ENCODE data around the gene KCNH1. TPM values are rescaled to one million over a fixed set of nuclear protein-coding genes. Genes with fewer than 3 reads are reported as not detected.

Gene KCNH1
- total RNA-seq, 2 experiments from 2014 or later, result not detected

- no peak overlapping the region for H3K27ac Mint-ChIP-seq
- H3K36me3 Mint-ChIP-seq (ENCODE audit: low read depth), result no peaks in the 10 kb centered on the region
- DNase-seq (no peak), ATAC-seq (peak; percentile 24)
- CTCF ChIA-PET, result interaction anchor here (0.6 to 4.7 kb wide), 15 partner anchors 11 to 736 kb away, joined by 3 to 47 read pairs (median 4); no protein-coding TSS in a partner anchor
- no peak overlapping the region for H3K4me3 Mint-ChIP-seq
- POLR2A ChIA-PET, result interaction anchor here (0.6 kb wide), 2 partner anchors 44 to 1927 kb away, joined by 3 to 5 read pairs; no protein-coding TSS in a partner anchor
- H3K27me3 Mint-ChIP-seq, result peaks cover 42% of the 10 kb centered on the region
- H3K4me1 Mint-ChIP-seq, result peaks cover 13% of the 10 kb centered on the region
- intact Hi-C loops (cut with DNase I, micrococcal nuclease), result loop anchor here (1.0 to 10.0 kb wide), 4 partner anchors 379 to 803 kb away; no protein-coding TSS in a partner anchor
- H3K9me3 Mint-ChIP-seq (ENCODE audit: low read depth), result no peaks in the 10 kb centered on the region
These were observed 1.5 kb upstream of the KCNH1 start for GRCh38 chr1:211135342-211135950.

- DNase-seq, result peak; percentile 55
- peak; percentile 12 for ATAC-seq
- H3K27ac Mint-ChIP-seq, result no peak overlapping the region
- no peaks in the 10 kb centered on the region for H3K36me3 Mint-ChIP-seq (ENCODE audit: low read depth)
- CTCF ChIA-PET, result interaction anchor here (0.7 to 4.7 kb wide), 28 partner anchors 12 to 893 kb away, joined by 3 to 47 read pairs (median 4); no protein-coding TSS in a partner anchor
- no peaks in the 10 kb centered on the region for H3K9me3 Mint-ChIP-seq (ENCODE audit: low read depth)
- POLR2A ChIA-PET, result interaction anchor here (0.9 kb wide), 1 partner anchor 760 kb away, joined by 5 read pairs; no protein-coding TSS in a partner anchor
- H3K4me3 Mint-ChIP-seq, result peak overlapping the region; percentile 54
- H3K27me3 Mint-ChIP-seq, result peaks cover 38% of the 10 kb centered on the region
- intact Hi-C loops (cut with DNase I, micrococcal nuclease), result loop anchor here (5.0 to 10.0 kb wide), 3 partner anchors 181 to 436 kb away; no protein-coding TSS in a partner anchor
- H3K4me1 Mint-ChIP-seq, result peaks cover 13% of the 10 kb centered on the region
These were observed 534 bp downstream of the KCNH1 start for GRCh38 chr1:211133393-211133835.

GRCh38 chr1:211132721-211133392 is 1.1 kb downstream of the KCNH1 start:
- no peak overlapping the region for H3K4me3 Mint-ChIP-seq
- no peaks in the 10 kb centered on the region for H3K36me3 Mint-ChIP-seq (ENCODE audit: low read depth)
- H3K27me3 Mint-ChIP-seq, result peaks cover 37% of the 10 kb centered on the region
- ATAC-seq (no peak), DNase-seq (no peak)
- H3K9me3 Mint-ChIP-seq (ENCODE audit: low read depth), result no peaks in the 10 kb centered on the region
- CTCF ChIA-PET, result interaction anchor here (0.7 to 4.7 kb wide), 14 partner anchors 12 to 758 kb away, joined by 3 to 47 read pairs (median 8); no protein-coding TSS in a partner anchor
- POLR2A ChIA-PET, result no interaction called here
- H3K4me1 Mint-ChIP-seq, result peaks cover 13% of the 10 kb centered on the region
- no peak overlapping the region for H3K27ac Mint-ChIP-seq
- intact Hi-C loops (cut with DNase I, micrococcal nuclease), result loop anchor here (5.0 to 10.0 kb wide), 3 partner anchors 181 to 436 kb away; no protein-coding TSS in a partner anchor

GRCh38 chr1:211129776-211130175 is 4.2 kb downstream of the KCNH1 start:
- ChIA-PET POLR2A (no interaction called here), CTCF (interaction anchor here (1.0 to 1.6 kb wide), 3 partner anchors 19 to 723 kb away, joined by 3 to 6 read pairs (median 4); no protein-coding TSS in a partner anchor)
- Mint-ChIP-seq H3K4me1 (peaks cover 12% of the 10 kb centered on the region), H3K9me3 (ENCODE audit: low read depth) (no peaks in the 10 kb centered on the region), H3K27me3 (peaks cover 32% of the 10 kb centered on the region), H3K27ac (no peak overlapping the region), H3K4me3 (no peak overlapping the region), H3K36me3 (ENCODE audit: low read depth) (no peaks in the 10 kb centered on the region)
- DNase-seq (no peak), ATAC-seq (no peak)
- intact Hi-C loops (cut with DNase I, micrococcal nuclease), result loop anchor here (5.0 to 10.0 kb wide), 3 partner anchors 177 to 432 kb away; no protein-coding TSS in a partner anchor

- H3K4me3 Mint-ChIP-seq, result no peak overlapping the region
- intact Hi-C loops (cut with DNase I, micrococcal nuclease), result no loop called here
- peaks cover 27% of the 10 kb centered on the region for H3K27me3 Mint-ChIP-seq
- H3K27ac Mint-ChIP-seq, result no peak overlapping the region
- H3K4me1 Mint-ChIP-seq, result no peaks in the 10 kb centered on the region
- DNase-seq (no peak), ATAC-seq (no peak)
- POLR2A ChIA-PET, result interaction anchor here (0.5 kb wide), 1 partner anchor 790 kb away, joined by 3 read pairs; no protein-coding TSS in a partner anchor
- CTCF ChIA-PET, result no interaction called here
- H3K36me3 Mint-ChIP-seq (ENCODE audit: low read depth), result no peaks in the 10 kb centered on the region
- no peaks in the 10 kb centered on the region for H3K9me3 Mint-ChIP-seq (ENCODE audit: low read depth)
These were observed 6.8 kb downstream of the KCNH1 start for GRCh38 chr1:211127166-211127565.

GRCh38 chr1:211126622-211127021 is 7.3 kb downstream of the KCNH1 start:
- CTCF ChIA-PET, result interaction anchor here (0.6 kb wide), 1 partner anchor 181 kb away, joined by 3 read pairs; no protein-coding TSS in a partner anchor
- ATAC-seq (no peak), DNase-seq (no peak)
- Mint-ChIP-seq H3K4me3 (no peak overlapping the region), H3K27ac (no peak overlapping the region), H3K4me1 (no peaks in the 10 kb centered on the region), H3K27me3 (peaks cover 24% of the 10 kb centered on the region), H3K9me3 (ENCODE audit: low read depth) (no peaks in the 10 kb centered on the region), H3K36me3 (ENCODE audit: low read depth) (no peaks in the 10 kb centered on the region)
- POLR2A ChIA-PET, result no interaction called here
- intact Hi-C loops (cut with DNase I, micrococcal nuclease), result no loop called here

- ATAC-seq (no peak), DNase-seq (no peak)
- intact Hi-C loops (cut with DNase I, micrococcal nuclease), result no loop called here
- Mint-ChIP-seq H3K36me3 (ENCODE audit: low read depth) (no peaks in the 10 kb centered on the region), H3K9me3 (ENCODE audit: low read depth) (no peaks in the 10 kb centered on the region), H3K4me3 (no peak overlapping the region), H3K4me1 (no peaks in the 10 kb centered on the region), H3K27ac (no peak overlapping the region), H3K27me3 (peaks cover 28% of the 10 kb centered on the region)
- CTCF ChIA-PET, result no interaction called here
- POLR2A ChIA-PET, result no interaction called here
These were observed 15.4 kb downstream of the KCNH1 start for GRCh38 chr1:211118407-211119102.

- Mint-ChIP-seq H3K27ac (no peak overlapping the region), H3K4me1 (no peaks in the 10 kb centered on the region), H3K27me3 (peaks cover 25% of the 10 kb centered on the region), H3K4me3 (no peak overlapping the region), H3K9me3 (ENCODE audit: low read depth) (peaks cover 2% of the 10 kb centered on the region), H3K36me3 (ENCODE audit: low read depth) (no peaks in the 10 kb centered on the region)
- intact Hi-C loops (cut with DNase I, micrococcal nuclease), result no loop called here
- ChIA-PET CTCF (interaction anchor here (1.7 kb wide), 1 partner anchor 19 kb away, joined by 8 read pairs; the partner anchor contains the start of gene KCNH1), POLR2A (interaction anchor here (0.7 kb wide), 1 partner anchor 1851 kb away, joined by 4 read pairs; no protein-coding TSS in a partner anchor)
- no peak for ATAC-seq
- no peak for DNase-seq
These were observed 19.5 kb downstream of the KCNH1 start for GRCh38 chr1:211114446-211114845.

GRCh38 chr1:211113566-211113965 is 20.4 kb downstream of the KCNH1 start:
- CTCF ChIA-PET, result interaction anchor here (0.5 to 1.7 kb wide), 2 partner anchors 20 to 826 kb away, joined by 3 to 8 read pairs; partner anchors contain the start of gene KCNH1
- Mint-ChIP-seq H3K9me3 (ENCODE audit: low read depth) (peaks cover 2% of the 10 kb centered on the region), H3K4me3 (no peak overlapping the region), H3K4me1 (no peaks in the 10 kb centered on the region), H3K27me3 (peaks cover 32% of the 10 kb centered on the region), H3K27ac (no peak overlapping the region), H3K36me3 (ENCODE audit: low read depth) (no peaks in the 10 kb centered on the region)
- POLR2A ChIA-PET, result no interaction called here
- intact Hi-C loops (cut with DNase I, micrococcal nuclease), result no loop called here
- no peak for DNase-seq
- ATAC-seq, result no peak

- Mint-ChIP-seq H3K27ac (no peak overlapping the region), H3K4me3 (no peak overlapping the region), H3K4me1 (no peaks in the 10 kb centered on the region), H3K36me3 (ENCODE audit: low read depth) (no peaks in the 10 kb centered on the region), H3K9me3 (ENCODE audit: low read depth) (peaks cover 2% of the 10 kb centered on the region), H3K27me3 (peaks cover 28% of the 10 kb centered on the region)
- ChIA-PET POLR2A (no interaction called here), CTCF (no interaction called here)
- ATAC-seq (no peak), DNase-seq (no peak)
- intact Hi-C loops (cut with DNase I, micrococcal nuclease), result no loop called here
These were observed 22.6 kb downstream of the KCNH1 start for GRCh38 chr1:211111351-211111750.

GRCh38 chr1:211101481-211101880 is 32.5 kb downstream of the KCNH1 start:
- POLR2A ChIA-PET, result no interaction called here
- ATAC-seq (no peak), DNase-seq (no peak)
- no peaks in the 10 kb centered on the region for H3K4me1 Mint-ChIP-seq
- H3K9me3 Mint-ChIP-seq (ENCODE audit: low read depth), result no peaks in the 10 kb centered on the region
- CTCF ChIA-PET, result interaction anchor here (1.4 kb wide), 1 partner anchor 33 kb away, joined by 4 read pairs; the partner anchor contains the start of gene KCNH1
- H3K36me3 Mint-ChIP-seq (ENCODE audit: low read depth), result no peaks in the 10 kb centered on the region
- H3K27ac Mint-ChIP-seq, result no peak overlapping the region
- H3K4me3 Mint-ChIP-seq, result no peak overlapping the region
- intact Hi-C loops (cut with DNase I, micrococcal nuclease), result no loop called here
- peaks cover 6% of the 10 kb centered on the region for H3K27me3 Mint-ChIP-seq
